ENCODE results near the gene IGHMBP2.
A peak's percentile ranks its signal among the peaks of the same experiment; 100 is the strongest.

Gene IGHMBP2

GRCh38 chr11:68939583-68940555 lies 36.2 kb downstream of the IGHMBP2 start:
- no peak for DNase-seq (ENCODE audit: low spot score)

GRCh38 chr11:68940651-68941323 lies 37.1 kb downstream of the IGHMBP2 start:
- DNase-seq (ENCODE audit: low spot score), result no peak

- DNase-seq (ENCODE audit: low spot score), result no peak
Measured at GRCh38 chr11:68941324-68942094, 37.8 kb downstream of the IGHMBP2 start.

GRCh38 chr11:68942095-68942620 lies 38.5 kb downstream of the IGHMBP2 start:
- DNase-seq (ENCODE audit: low spot score), result no peak

GRCh38 chr11:68942751-68943271 lies 39.1 kb downstream of the IGHMBP2 start:
- peak; percentile 7 for DNase-seq (ENCODE audit: low spot score)

GRCh38 chr11:68946416-68947090 lies 42.9 kb downstream of the IGHMBP2 start:
- DNase-seq (ENCODE audit: low spot score), result no peak

- no peak for DNase-seq (ENCODE audit: low spot score)
Measured at GRCh38 chr11:68947151-68947550, 43.5 kb downstream of the IGHMBP2 start.

- DNase-seq (ENCODE audit: low spot score), result no peak
Measured at GRCh38 chr11:68948496-68948895, 44.8 kb downstream of the IGHMBP2 start.

- DNase-seq (ENCODE audit: low spot score), result no peak
Measured at GRCh38 chr11:68948935-68949334, 45.2 kb downstream of the IGHMBP2 start.

- no peak for DNase-seq (ENCODE audit: low spot score)
Measured at GRCh38 chr11:68950270-68950669, 46.6 kb downstream of the IGHMBP2 start.

- DNase-seq (ENCODE audit: low spot score), result no peak
Measured at GRCh38 chr11:68950762-68951161, 47.1 kb downstream of the IGHMBP2 start.

GRCh38 chr11:68954836-68955606 lies 51.3 kb downstream of the IGHMBP2 start:
- no peak for DNase-seq (ENCODE audit: low spot score)

GRCh38 chr11:68955607-68955958 lies 51.9 kb downstream of the IGHMBP2 start:
- no peak for DNase-seq (ENCODE audit: low spot score)

- no peak for DNase-seq (ENCODE audit: low spot score)
Measured at GRCh38 chr11:68956142-68956541, 52.5 kb downstream of the IGHMBP2 start.

GRCh38 chr11:68956547-68957254 lies 53.0 kb downstream of the IGHMBP2 start:
- DNase-seq (ENCODE audit: low spot score), result no peak

- no peak for DNase-seq (ENCODE audit: low spot score)
Measured at GRCh38 chr11:68958211-68958610, 54.5 kb downstream of the IGHMBP2 start.

- no peak for DNase-seq (ENCODE audit: low spot score)
Measured at GRCh38 chr11:68959465-68960293, 56.0 kb downstream of the IGHMBP2 start.

- no peak for DNase-seq (ENCODE audit: low spot score)
Measured at GRCh38 chr11:68960294-68961071, 56.8 kb downstream of the IGHMBP2 start.

Data from globus pallidus (tissue), 1 donor.